ENCODE data around the gene HOXA6.

DNA sequence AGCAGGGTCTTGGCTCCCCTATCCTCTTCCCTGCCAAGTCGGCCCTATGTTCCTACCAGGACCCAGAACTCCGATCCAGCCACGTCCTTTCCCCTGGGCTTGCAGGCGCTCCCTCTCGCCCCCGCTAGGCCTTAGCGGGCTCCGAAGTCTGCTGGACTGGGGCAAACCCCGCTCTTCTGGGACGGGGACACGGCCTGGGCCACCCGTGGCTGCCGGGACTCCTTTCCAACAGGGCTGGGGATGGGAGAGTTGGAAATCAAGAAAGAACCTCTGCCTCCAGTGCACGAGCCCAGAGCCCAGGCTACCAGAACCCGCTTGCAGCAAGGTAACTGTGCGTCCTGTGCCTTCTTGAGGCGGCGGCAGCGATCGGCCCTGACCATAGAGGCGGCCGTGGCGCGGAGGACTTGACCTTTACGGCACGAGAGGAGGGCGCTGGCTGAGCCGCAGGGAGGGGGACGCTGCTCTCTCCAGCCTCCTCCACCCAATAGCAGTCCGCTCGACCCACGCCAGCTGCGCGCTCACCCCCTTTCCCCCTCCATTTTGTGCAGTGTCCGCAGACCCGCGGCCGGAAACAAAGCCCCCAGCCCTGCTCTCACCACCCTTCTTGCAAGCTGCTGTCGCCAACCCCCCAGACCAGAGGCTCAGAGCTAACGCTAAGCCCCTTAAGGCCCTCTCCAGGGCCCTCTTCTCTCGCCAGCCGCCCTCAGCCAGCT is 44.4 kb upstream of the HOXA6 start:
- TF ChIP-seq, protein P1, sequence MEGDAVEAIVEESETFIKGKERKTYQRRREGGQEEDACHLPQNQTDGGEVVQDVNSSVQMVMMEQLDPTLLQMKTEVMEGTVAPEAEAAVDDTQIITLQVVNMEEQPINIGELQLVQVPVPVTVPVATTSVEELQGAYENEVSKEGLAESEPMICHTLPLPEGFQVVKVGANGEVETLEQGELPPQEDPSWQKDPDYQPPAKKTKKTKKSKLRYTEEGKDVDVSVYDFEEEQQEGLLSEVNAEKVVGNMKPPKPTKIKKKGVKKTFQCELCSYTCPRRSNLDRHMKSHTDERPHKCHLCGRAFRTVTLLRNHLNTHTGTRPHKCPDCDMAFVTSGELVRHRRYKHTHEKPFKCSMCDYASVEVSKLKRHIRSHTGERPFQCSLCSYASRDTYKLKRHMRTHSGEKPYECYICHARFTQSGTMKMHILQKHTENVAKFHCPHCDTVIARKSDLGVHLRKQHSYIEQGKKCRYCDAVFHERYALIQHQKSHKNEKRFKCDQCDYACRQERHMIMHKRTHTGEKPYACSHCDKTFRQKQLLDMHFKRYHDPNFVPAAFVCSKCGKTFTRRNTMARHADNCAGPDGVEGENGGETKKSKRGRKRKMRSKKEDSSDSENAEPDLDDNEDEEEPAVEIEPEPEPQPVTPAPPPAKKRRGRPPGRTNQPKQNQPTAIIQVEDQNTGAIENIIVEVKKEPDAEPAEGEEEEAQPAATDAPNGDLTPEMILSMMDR (IDR thresholded peaks at IDR 0.05), result no peak
- no peak for TF ChIP-seq POLR2A (IDR thresholded peaks at IDR 0.05)

Measured in heart left ventricle (tissue), 13 donors.